Hindlimb muscle (tissue), 1 donor: ENCODE data around the gene PRKAB1. TPM values are rescaled to one million over a fixed set of nuclear protein-coding genes. Genes with fewer than 3 reads are reported as not detected.

Experiments used
- DNase-seq: peaks from one replicate; pipeline ENCODE4 v3.0.0-alpha.2; 2013
- polyA plus RNA-seq: library from polyadenylated mRNA; unstranded; fragments of 120-200 nt; gene quantifications from one replicate; pipeline ENCODE4 v1.2.1, GENCODE V29; 2013; ENCODE audit not compliant: insufficient read length

Gene PRKAB1
- polyA plus RNA-seq, 1 donor, result 29.7 TPM

DNA sequence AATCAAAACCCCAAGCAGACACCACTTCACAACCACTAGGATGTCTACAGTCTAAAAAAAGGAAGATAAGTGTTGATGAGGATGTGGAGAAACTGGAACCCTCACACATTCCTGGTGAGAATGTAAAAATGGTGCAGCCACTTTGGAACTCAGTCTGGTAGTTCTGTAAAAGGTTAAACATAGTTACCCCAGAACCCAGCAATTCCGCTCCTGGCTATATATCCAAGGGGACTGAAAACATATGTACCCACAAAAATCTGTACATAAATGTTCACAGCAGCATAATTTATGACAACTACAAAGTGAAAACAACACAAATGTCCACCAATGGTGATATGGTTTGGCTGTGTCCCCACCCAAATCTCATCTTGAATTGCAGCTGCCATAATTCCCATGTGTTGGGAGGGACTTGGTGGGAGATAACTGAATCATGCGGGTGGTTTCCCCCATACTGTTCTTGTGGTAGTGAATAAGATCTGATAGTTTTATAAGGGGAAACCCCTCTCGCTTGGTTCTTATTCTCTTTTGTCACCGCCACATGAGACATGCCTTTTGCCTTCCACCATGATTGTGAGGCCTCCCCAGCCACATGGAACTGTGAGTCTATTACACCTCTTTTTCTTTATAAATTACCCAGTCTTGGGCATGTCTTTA, 46.8 kb downstream of the PRKAB1 start:
- no peak for DNase-seq

DNA sequence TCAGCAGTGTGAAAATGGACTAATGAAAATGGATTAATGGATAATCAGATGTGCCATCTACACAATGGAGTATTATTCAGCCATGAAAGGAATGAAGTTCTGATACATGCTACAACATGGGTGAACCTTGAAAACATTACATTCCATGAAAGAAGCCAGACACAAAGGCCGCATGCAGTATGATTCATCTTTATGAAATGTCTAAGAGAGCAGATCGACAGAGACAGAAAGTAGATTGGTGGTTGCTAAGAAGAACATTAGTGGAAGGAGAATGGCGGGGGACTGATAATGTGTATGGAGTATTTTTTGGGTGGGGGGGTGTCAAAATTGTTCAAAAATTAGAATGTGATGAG, 47.3 kb downstream of the PRKAB1 start:
- no peak for DNase-seq

DNA sequence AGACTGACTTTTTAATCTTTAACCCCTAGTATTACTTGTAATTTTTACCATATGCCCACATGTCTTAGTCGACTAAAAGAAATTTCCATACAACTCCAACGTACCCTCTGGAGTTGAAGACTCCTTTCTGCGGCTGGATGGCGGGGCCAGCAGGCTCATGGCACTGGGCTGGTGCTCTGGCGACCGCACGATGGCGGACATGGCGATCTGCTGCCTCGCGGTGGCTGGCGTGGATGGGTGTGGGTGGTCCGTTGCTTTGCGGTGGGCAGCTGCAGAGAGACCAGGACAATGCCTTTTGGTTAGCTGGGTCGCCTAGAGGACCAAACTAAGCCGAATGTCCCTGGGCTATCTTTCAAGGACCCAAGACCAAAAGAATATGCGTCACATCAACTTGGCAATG, 50.2 kb downstream of the PRKAB1 start:
- no peak for DNase-seq

DNA sequence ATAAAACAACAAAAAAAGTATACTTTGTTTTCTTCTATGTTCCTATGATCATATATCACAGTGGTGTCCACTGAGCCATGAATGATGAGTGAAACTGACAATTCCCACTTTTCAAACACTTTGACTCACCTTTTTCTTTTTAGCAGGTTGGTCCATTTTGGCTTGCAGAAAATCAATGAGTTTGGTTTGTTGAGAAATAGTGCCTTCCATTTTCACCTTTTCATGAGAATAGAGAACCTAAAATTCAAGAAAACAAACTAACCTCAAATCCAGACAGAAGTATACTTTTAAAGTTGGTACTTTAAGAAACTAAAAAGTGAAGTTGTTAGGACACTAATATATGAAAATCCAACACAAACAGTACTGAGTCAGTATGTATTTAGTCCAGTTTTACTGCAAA, 52.4 kb downstream of the PRKAB1 start:
- no peak for DNase-seq

DNA sequence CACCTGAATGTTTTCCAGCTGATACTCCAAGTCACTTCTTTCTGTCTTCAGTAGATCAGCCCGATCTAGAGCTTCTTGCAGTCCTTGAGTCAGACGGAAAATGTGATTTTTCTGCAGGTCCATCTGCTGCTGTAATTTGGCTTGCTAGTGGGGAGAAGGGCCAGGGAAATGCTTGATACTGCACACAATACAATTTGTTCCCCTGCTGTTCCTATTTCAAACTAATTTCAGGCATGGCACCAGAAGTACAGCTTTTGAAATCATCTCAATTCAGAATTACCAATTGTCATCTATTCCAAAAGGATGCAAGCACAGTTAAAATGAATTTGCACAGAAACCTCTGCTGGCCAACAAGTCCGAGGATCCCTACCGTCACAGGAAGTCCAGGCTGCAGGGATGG, 53.4 kb downstream of the PRKAB1 start:
- peak; percentile 48 for DNase-seq

GRCh38 chr12:119725523-119725922, 57.6 kb downstream of the PRKAB1 start:
- no peak for DNase-seq

DNA sequence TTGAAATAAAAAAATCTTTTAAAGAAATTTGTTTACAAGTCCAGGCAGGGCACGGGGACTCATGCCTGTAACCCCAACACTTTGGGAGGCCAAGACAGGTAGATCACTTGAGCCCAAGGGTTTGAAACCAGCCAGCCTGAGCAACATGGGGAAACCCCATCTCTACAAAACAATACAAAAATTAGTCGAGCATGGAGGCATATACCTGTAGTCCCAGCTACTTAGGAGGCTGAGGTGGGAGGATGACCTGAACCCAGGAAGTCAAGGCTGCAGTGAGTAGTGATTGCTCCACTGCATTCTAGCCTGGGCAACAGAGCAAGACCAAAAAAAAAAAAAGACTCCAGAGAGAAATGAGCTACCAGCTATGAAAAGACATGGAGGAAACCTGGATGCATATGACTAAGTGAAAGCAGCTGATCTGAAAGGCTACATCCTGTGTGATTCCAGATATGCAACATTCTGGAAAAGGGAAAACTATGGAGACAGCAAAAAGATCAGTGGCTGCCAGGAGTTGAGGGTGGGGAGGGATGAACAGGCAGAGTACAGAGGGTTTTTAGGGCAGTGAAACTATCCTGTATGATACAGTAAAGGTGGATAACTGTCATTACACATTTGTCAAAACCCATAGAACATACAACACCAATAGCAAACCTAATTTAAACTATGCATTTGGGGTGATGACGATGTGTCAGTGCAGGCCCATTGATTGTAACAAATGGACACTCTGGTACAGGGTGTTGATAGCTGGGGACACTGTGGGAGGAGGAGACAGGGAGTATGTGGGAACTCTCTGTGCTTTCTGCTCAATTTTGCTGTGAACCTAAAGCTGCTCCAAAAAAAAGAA, 59.9 kb downstream of the PRKAB1 start:
- no peak for DNase-seq

DNA sequence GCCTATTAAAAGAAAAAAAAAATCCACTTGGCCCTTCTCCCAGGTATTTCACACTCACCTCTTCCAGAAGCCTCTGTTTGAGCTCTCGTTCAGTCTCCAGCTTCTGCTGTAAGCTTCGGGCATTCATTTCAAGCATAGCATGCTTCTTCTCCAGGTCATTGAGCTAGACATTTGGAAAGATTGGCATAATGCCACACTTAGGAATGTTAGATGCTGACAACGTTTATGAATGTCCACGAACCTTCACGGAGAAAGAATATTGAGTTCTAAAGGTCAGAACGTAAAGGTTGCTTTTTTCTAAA, 60.5 kb downstream of the PRKAB1 start:
- DNase-seq, result no peak

- no peak for DNase-seq
Measured at GRCh38 chr12:119729871-119730270, 61.9 kb downstream of the PRKAB1 start.

GRCh38 chr12:119730381-119730780, 62.4 kb downstream of the PRKAB1 start:
- no peak for DNase-seq

Other genes starting within 250 kb of the PRKAB1 start
- 4.9 TPM for gene TMEM233, start 74.4 kb upstream of the PRKAB1 start, polyA plus RNA-seq
- 7.7 TPM for gene CIT, start 209.2 kb downstream of the PRKAB1 start, polyA plus RNA-seq